ENCODE results near the gene TRAPPC4. TPM values are rescaled to one million over a fixed set of nuclear protein-coding genes. Genes with fewer than 3 reads are reported as not detected.
A peak's percentile ranks its signal among the peaks of the same experiment; 100 is the strongest.

TRAPPC4 gene
- total RNA-seq, 6 experiments from 2014 or later, result 71.7 to 92.6 (median 81.4) TPM

GRCh38 chr11:119065369-119065768, 46.8 kb downstream of the TRAPPC4 start:
- peak; percentile 71 for TF ChIP-seq CTCF (IDR thresholded peaks at IDR 0.05)
- Mint-ChIP-seq H3K4me3 (no peak overlapping the region), H3K4me1 (ENCODE audit: low read depth) (peaks cover 40% of the 10 kb centered on the region), H3K36me3 (ENCODE audit: low read depth) (peaks cover 9% of the 10 kb centered on the region; the same call in 1 of the 2 replicates), H3K27ac (no peak overlapping the region; the same call in 1 of the 2 replicates), H3K27me3 (ENCODE audit: insufficient read depth) (peaks cover 1% of the 10 kb centered on the region; the same call in 1 of the 2 replicates), H3K9me3 (no peaks in the 10 kb centered on the region)
- peak; percentile 38 for DNase-seq

GRCh38 chr11:119067371-119068222, 49.0 kb downstream of the TRAPPC4 start, which contains the start of gene VPS11:
TSS of gene VPS11 (plus strand) at chr11:119067818. CDS start at chr11:119067824, 6 bp downstream.
- Mint-ChIP-seq H3K36me3 (ENCODE audit: low read depth) (peaks cover 9% of the 10 kb centered on the region; the same call in 1 of the 2 replicates), H3K4me1 (ENCODE audit: low read depth) (peaks cover 35% of the 10 kb centered on the region), H3K4me3 (peak within 1 kb of the TSS; percentile 93), H3K27me3 (ENCODE audit: insufficient read depth) (peaks cover 1% of the 10 kb centered on the region; the same call in 1 of the 2 replicates), H3K27ac (peak within 1 kb of the TSS; percentile 95), H3K9me3 (no peaks in the 10 kb centered on the region)
- TF ChIP-seq CTCF (IDR thresholded peaks at IDR 0.05), result no peak
- DNase-seq, result peak; percentile 94

Small RNAs within 50 kb of the gene (microRNA-seq; reads per million reads assigned to microRNA genes)
- not detected for gene MIR3656

Other genes with a start within 250 kb of the TRAPPC4 start
- gene DDX6, start 227.6 kb upstream of the TRAPPC4 start, total RNA-seq (2021; fragmentation: NEBNext Ultra II Directional; extraction: Animal tissue kit (Norgen Biotek cat#: 25700)), result 100 to 1,000 TPM; 127 to 151 (median 133) TPM
- under 1 TPM in 1 of 6 experiments, not detected in 5; 0.06 TPM for gene CXCR5, start 134.9 kb upstream of the TRAPPC4 start, total RNA-seq (2021; fragmentation: NEBNext Ultra II Directional; extraction: Animal tissue kit (Norgen Biotek cat#: 25700))
- gene BCL9L, start 92.8 kb upstream of the TRAPPC4 start, total RNA-seq (2021; fragmentation: NEBNext Ultra II Directional; extraction: Animal tissue kit (Norgen Biotek cat#: 25700)), result 100 to 1,000 TPM; 120 to 135 (median 127) TPM
- under 1 TPM in 4 of 6 experiments, not detected in 2; 0.19 to 0.83 (median 0.29) TPM for gene UPK2, start 62.5 kb upstream of the TRAPPC4 start, total RNA-seq (2021; fragmentation: NEBNext Ultra II Directional; extraction: Animal tissue kit (Norgen Biotek cat#: 25700))
- gene FOXR1, start 47.0 kb upstream of the TRAPPC4 start, total RNA-seq (2021; fragmentation: NEBNext Ultra II Directional; extraction: Animal tissue kit (Norgen Biotek cat#: 25700)), result not detected
- gene CENATAC, start 20.6 kb upstream of the TRAPPC4 start, total RNA-seq (2021; fragmentation: NEBNext Ultra II Directional; extraction: Animal tissue kit (Norgen Biotek cat#: 25700)), result 10 to 100 TPM; 15.5 to 19.1 (median 17.0) TPM
- gene RPS25, start 423 bp upstream of the TRAPPC4 start, total RNA-seq (2021; fragmentation: NEBNext Ultra II Directional; extraction: Animal tissue kit (Norgen Biotek cat#: 25700)), result 100 to 1,000 TPM; 699 to 981 (median 857) TPM
- 10 to 100 TPM in 3 of 6 experiments, 1 to 10 TPM in 3; 7.1 to 12.0 (median 10.3) TPM for gene SLC37A4, start 12.1 kb downstream of the TRAPPC4 start, total RNA-seq (2021; fragmentation: NEBNext Ultra II Directional; extraction: Animal tissue kit (Norgen Biotek cat#: 25700))
- 100 to 1,000 TPM; 141 to 180 (median 163) TPM for gene HYOU1, start 38.4 kb downstream of the TRAPPC4 start, total RNA-seq (2021; fragmentation: NEBNext Ultra II Directional; extraction: Animal tissue kit (Norgen Biotek cat#: 25700))
- gene VPS11, start 49.1 kb downstream of the TRAPPC4 start, total RNA-seq (2021; fragmentation: NEBNext Ultra II Directional; extraction: Animal tissue kit (Norgen Biotek cat#: 25700)), result 10 to 100 TPM; 27.4 to 31.4 (median 27.8) TPM
- gene HMBS, start 66.1 kb downstream of the TRAPPC4 start, total RNA-seq (2021; fragmentation: NEBNext Ultra II Directional; extraction: Animal tissue kit (Norgen Biotek cat#: 25700)), result 10 to 100 TPM; 31.1 to 45.6 (median 41.9) TPM
- gene DPAGT1, start 83.1 kb downstream of the TRAPPC4 start, total RNA-seq (2021; fragmentation: NEBNext Ultra II Directional; extraction: Animal tissue kit (Norgen Biotek cat#: 25700)), result 10 to 100 TPM; 40.5 to 52.5 (median 49.1) TPM
- 10 to 100 TPM; 10.0 to 13.5 (median 10.8) TPM for gene C2CD2L, start 88.6 kb downstream of the TRAPPC4 start, total RNA-seq (2021; fragmentation: NEBNext Ultra II Directional; extraction: Animal tissue kit (Norgen Biotek cat#: 25700))
- gene HINFP, start 102.8 kb downstream of the TRAPPC4 start, total RNA-seq (2021; fragmentation: NEBNext Ultra II Directional; extraction: Animal tissue kit (Norgen Biotek cat#: 25700)), result 10 to 100 TPM in 4 of 6 experiments, 1 to 10 TPM in 2; 9.9 to 13.4 (median 11.3) TPM
- under 1 TPM; 0.05 to 0.50 (median 0.18) TPM for gene ABCG4, start 130.3 kb downstream of the TRAPPC4 start, total RNA-seq (2021; fragmentation: NEBNext Ultra II Directional; extraction: Animal tissue kit (Norgen Biotek cat#: 25700))
- 10 to 100 TPM; 11.8 to 14.5 (median 12.9) TPM for gene NLRX1, start 150.0 kb downstream of the TRAPPC4 start, total RNA-seq (2021; fragmentation: NEBNext Ultra II Directional; extraction: Animal tissue kit (Norgen Biotek cat#: 25700))
- not detected for gene NHERF4, start 166.7 kb downstream of the TRAPPC4 start, total RNA-seq (2021; fragmentation: NEBNext Ultra II Directional; extraction: Animal tissue kit (Norgen Biotek cat#: 25700))
- 10 to 100 TPM; 24.2 to 31.2 (median 26.1) TPM for gene CBL, start 187.6 kb downstream of the TRAPPC4 start, total RNA-seq (2021; fragmentation: NEBNext Ultra II Directional; extraction: Animal tissue kit (Norgen Biotek cat#: 25700))